HG03066 (cell line): Measurements from ENCODE around the gene FAM200A.
A peak's percentile ranks its signal among the peaks of the same experiment; 100 is the strongest.
"Not testable (repeated sequence)": the region's sequence is repeated elsewhere in the genome, so short reads cannot be mapped to it uniquely, and the experiment has no call there.

Source experiments
- ATAC-seq: cut with Tn5 transposase; IDR thresholded peaks from one replicate; pipeline ENCODE4 v1.9.1; 2021; ENCODE audit warnings: low read depth; ENCODE audit not compliant: unreplicated experiment

The FAM200A gene

GRCh38 chr7:99551767-99552463 lies at the start of gene FAM200A:
TSS of gene FAM200A (minus strand) at chr7:99552114. CDS start at chr7:99548407, 3,707 bp downstream.
- peak; percentile 97 for ATAC-seq

GRCh38 chr7:99599836-99600235 lies 47.9 kb upstream of the FAM200A start:
- no peak for ATAC-seq

- ATAC-seq, result no peak
Observed at GRCh38 chr7:99597762-99598501, 46.0 kb upstream of the FAM200A start, which contains the start of gene TMEM225B. TSS of gene TMEM225B (plus strand) at chr7:99598267. CDS start at chr7:99604389, 6,122 bp downstream.

GRCh38 chr7:99596408-99596955 lies 44.6 kb upstream of the FAM200A start:
- ATAC-seq, result no peak

GRCh38 chr7:99594948-99595745 lies 43.2 kb upstream of the FAM200A start:
- no peak for ATAC-seq

GRCh38 chr7:99588868-99589267 lies 37.0 kb upstream of the FAM200A start:
- no peak for ATAC-seq

GRCh38 chr7:99580778-99581332 lies 28.9 kb upstream of the FAM200A start:
- ATAC-seq, result not testable (repeated sequence)

GRCh38 chr7:99579956-99580777 lies 28.3 kb upstream of the FAM200A start:
- ATAC-seq, result no peak

GRCh38 chr7:99579281-99579955 lies 27.5 kb upstream of the FAM200A start:
- ATAC-seq, result no peak

GRCh38 chr7:99576251-99576650 lies 24.3 kb upstream of the FAM200A start:
- ATAC-seq, result no peak

GRCh38 chr7:99573257-99573656 lies 21.3 kb upstream of the FAM200A start:
- ATAC-seq, result no peak

- no peak for ATAC-seq
Observed at GRCh38 chr7:99571768-99572167, 19.9 kb upstream of the FAM200A start.

- not testable (repeated sequence) for ATAC-seq
Observed at GRCh38 chr7:99568770-99569169, 16.9 kb upstream of the FAM200A start.

GRCh38 chr7:99563650-99564049 lies 11.7 kb upstream of the FAM200A start:
- no peak for ATAC-seq

GRCh38 chr7:99562832-99563231 lies 10.9 kb upstream of the FAM200A start:
- ATAC-seq, result no peak

- no peak for ATAC-seq
Observed at GRCh38 chr7:99562114-99562784, 10.3 kb upstream of the FAM200A start.

GRCh38 chr7:99561737-99562051 lies 9.8 kb upstream of the FAM200A start:
- no peak for ATAC-seq

GRCh38 chr7:99560834-99561736 lies 9.2 kb upstream of the FAM200A start:
- no peak for ATAC-seq
